ENCODE data around the gene STX18. TPM values are rescaled to one million over a fixed set of nuclear protein-coding genes. Genes with fewer than 3 reads are reported as not detected.

Gene STX18
- total and polyA plus RNA-seq, 10 of the 15 experiments (the other 5 are each of a cell fraction or from before 2014, with no cell fraction given): 8.2 to 46.6 (median 31.1) TPM

GRCh38 chr4:4480205-4480604, 61.6 kb downstream of the STX18 start (continued):
- TF ChIP-seq, protein P1, sequence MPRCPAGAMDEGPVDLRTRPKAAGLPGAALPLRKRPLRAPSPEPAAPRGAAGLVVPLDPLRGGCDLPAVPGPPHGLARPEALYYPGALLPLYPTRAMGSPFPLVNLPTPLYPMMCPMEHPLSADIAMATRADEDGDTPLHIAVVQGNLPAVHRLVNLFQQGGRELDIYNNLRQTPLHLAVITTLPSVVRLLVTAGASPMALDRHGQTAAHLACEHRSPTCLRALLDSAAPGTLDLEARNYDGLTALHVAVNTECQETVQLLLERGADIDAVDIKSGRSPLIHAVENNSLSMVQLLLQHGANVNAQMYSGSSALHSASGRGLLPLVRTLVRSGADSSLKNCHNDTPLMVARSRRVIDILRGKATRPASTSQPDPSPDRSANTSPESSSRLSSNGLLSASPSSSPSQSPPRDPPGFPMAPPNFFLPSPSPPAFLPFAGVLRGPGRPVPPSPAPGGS (IDR thresholded peaks at IDR 0.05; ENCODE audit: borderline replicate concordance, insufficient read depth, low read depth, low read length, poor library complexity, severe bottlenecking): no peak
- TF ChIP-seq BHLHE40 (IDR thresholded peaks at IDR 0.05; ENCODE audit: borderline replicate concordance in 1 of 2, low read depth in 2 of 2, low read length in 1 of 2): no peak

GRCh38 chr4:4479366-4479765, 62.5 kb downstream of the STX18 start:
- in situ Hi-C loops (cut with MboI): no loop called here
- Histone ChIP-seq H3K4me1 (ENCODE audit: control insufficient read depth, insufficient read depth, low read length) (no peaks in the 10 kb centered on the region), H3K9ac (ENCODE audit: control insufficient read depth, insufficient read depth, low read length) (no peak overlapping the region), H3K27me3 (replicated peaks in 1 of 2; ENCODE audit: control insufficient read depth in 2 of 2, insufficient read depth in 2 of 2, low read length in 1 of 2) (no peaks in the 10 kb centered on the region), H3K79me2 (ENCODE audit: control insufficient read depth, insufficient read depth, low read length) (no peaks in the 10 kb centered on the region; the same call in 1 of the 2 replicates), H3K9me3 (replicated peaks; ENCODE audit: control insufficient read depth, insufficient read depth, low read length) (no peaks in the 10 kb centered on the region), H3K4me2 (ENCODE audit: control insufficient read depth, insufficient read depth) (no peak overlapping the region), H3K4me3 (no peak overlapping the region), H2AFZ (ENCODE audit: control insufficient read depth, low read depth, low read length) (no peak overlapping the region), H3K27ac (ENCODE audit: control insufficient read depth, insufficient read depth) (no peak overlapping the region), H3K36me3 (ENCODE audit: control insufficient read depth in 2 of 2, insufficient read depth in 2 of 2, low read length in 1 of 2) (peaks cover 0 to 5% of the 10 kb centered on the region in 2 experiments; a peak in 1 of 4 replicates), H4K20me1 (ENCODE audit: control insufficient read depth, insufficient read depth) (no peaks in the 10 kb centered on the region)
- FAIRE-seq (no peak), DNase-seq (ENCODE audit: low read depth, low spot score) (no peak), ATAC-seq (no peak)
- ChIA-PET CTCF (interaction anchor here (0.9 to 2.3 kb wide), 5 partner anchors 9 to 51 kb away, joined by 3 to 6 read pairs (median 4); no protein-coding TSS in a partner anchor), SMC1A (ENCODE audit: uncharacterized antibody, unreplicated experiment) (no interaction called here), POLR2A (no interaction called here), RAD21 (ENCODE audit: unreplicated experiment) (no interaction called here)
- no TSS peak for BruUV-seq (replicated peaks)
- 96% methylated on average over 2 of the region's 2 CpGs for WGBS (ENCODE audit: insufficient coverage, insufficient replicate concordance, low lambda C conversion rate, missing lambda C conversion rate)
- TF ChIP-seq MEF2B (IDR thresholded peaks at IDR 0.05; ENCODE audit: partially characterized antibody, poor library complexity, severe bottlenecking) (no peak), CHD4 (IDR thresholded peaks at IDR 0.05) (no peak), SRF (IDR thresholded peaks at IDR 0.05; ENCODE audit: low read depth in 2 of 2, low read length in 2 of 2) (no peak)
- TF ChIP-seq, protein P2, sequence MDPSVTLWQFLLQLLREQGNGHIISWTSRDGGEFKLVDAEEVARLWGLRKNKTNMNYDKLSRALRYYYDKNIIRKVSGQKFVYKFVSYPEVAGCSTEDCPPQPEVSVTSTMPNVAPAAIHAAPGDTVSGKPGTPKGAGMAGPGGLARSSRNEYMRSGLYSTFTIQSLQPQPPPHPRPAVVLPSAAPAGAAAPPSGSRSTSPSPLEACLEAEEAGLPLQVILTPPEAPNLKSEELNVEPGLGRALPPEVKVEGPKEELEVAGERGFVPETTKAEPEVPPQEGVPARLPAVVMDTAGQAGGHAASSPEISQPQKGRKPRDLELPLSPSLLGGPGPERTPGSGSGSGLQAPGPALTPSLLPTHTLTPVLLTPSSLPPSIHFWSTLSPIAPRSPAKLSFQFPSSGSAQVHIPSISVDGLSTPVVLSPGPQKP (IDR thresholded peaks at IDR 0.05; ENCODE audit: low read depth, low read length): no peak
- intact Hi-C loops (cut with micrococcal nuclease; ENCODE audit: unreplicated experiment): no loop called here
